Upper lobe of left lung (tissue), 6 donors: ENCODE measurements around the gene ZNF609. TPM values are rescaled to one million over a fixed set of nuclear protein-coding genes. Genes with fewer than 3 reads are reported as not detected.

ENCODE experiments used
- ATAC-seq, 2 donors: fragments of 200-7000 bp; cut with Tn5 transposase; one replicate each; pipeline ENCODE4 v1.9.1; 2022; ENCODE audit warnings: mild to moderate bottlenecking in 2 of 2, moderate library complexity in 2 of 2; ENCODE audit not compliant: low FRiP score in 2 of 2
- DNase-seq, 2 donors: peaks; one replicate each; pipeline ENCODE4 v3.0.0-alpha.2; 2019 to 2020
- H3K27ac ChIP-seq, 4 donors: fragments of 200-600 bp; sonication (generic); one replicate each; pipeline ENCODE4 v1.5.1; 2016 to 2019
- H3K27me3 ChIP-seq, 4 donors: fragments of 200-600 bp; sonication (generic); one replicate each; pipeline ENCODE4 v1.5.1; 2017 to 2019
- H3K36me3 ChIP-seq, 4 donors: fragments of 200-600 bp; sonication (generic); one replicate each; pipeline ENCODE4 v1.5.1; 2016 to 2019
- H3K4me1 ChIP-seq, 4 donors: fragments of 200-600 bp; sonication (generic); one replicate each; pipeline ENCODE4 v1.5.1; 2018 to 2019
- H3K4me3 ChIP-seq, 4 donors: fragments of 200-600 bp; sonication (generic); one replicate each; pipeline ENCODE4 v1.5.1; 2017 to 2019; ENCODE audit warnings: mild to moderate bottlenecking in 2 of 4, moderate library complexity in 1 of 4
- H3K9me3 ChIP-seq, 4 donors: fragments of 200-600 bp; sonication (generic); one replicate each; pipeline ENCODE4 v1.5.1; 2018 to 2019
- EP300 ChIP-seq, 4 donors: sonication (generic); formaldehyde crosslinking; IDR thresholded peaks; one replicate each; pipeline ENCODE4 v1.5.1; 2017; ENCODE audit warnings: antibody characterized with exemption in 4 of 4, control low read depth in 2 of 4
- POLR2A ChIP-seq, 4 donors: fragments of 450-650 bp; IDR thresholded peaks; one replicate each; pipeline ENCODE4 v1.5.1; 2016 to 2017; ENCODE audit warnings: antibody characterized with exemption in 4 of 4, mild to moderate bottlenecking in 2 of 4
- POLR2AphosphoS5 ChIP-seq, 2 donors: sonication (generic); formaldehyde crosslinking; IDR thresholded peaks; one replicate each; pipeline ENCODE4 v1.5.1; 2017; ENCODE audit warnings: antibody characterized with exemption in 2 of 2
- WGBS, 2 donors: methylation state at CpG; one replicate each; pipeline ENCODE4 v1.1.5; 2017 to 2018; 5-methylcytosine and 5-hydroxymethylcytosine counted together
- total RNA-seq, 6 donors: library from RNA; depleted of rRNA in 4 of 6; stranded (reverse); fragments of >200 nt in 4 of 6; gene quantifications; one replicate each; pipeline versions ENCODE4 v1.1.0 to v1.2.1, GENCODE V29; 2016 to 2021
- TF ChIP-seq, protein P1 (sequence below), 6 experiments: fragments of 450-650 bp in 4 of 6; fragments of 200-600 bp in 2 of 6; sonication (generic) in 2 of 6; IDR thresholded peaks; one replicate each; pipeline ENCODE4 v1.5.1; 2016 to 2019; ENCODE audit warnings: antibody characterized with exemption in 6 of 6
- donor health status: DM: no; HTN: no; CAD: no; lungs with moderate emphysema.
- donor health status: DM: no; HTN: yes; CAD: no; lungs with severe emphysema.

ZNF609 gene
- total RNA-seq, 6 donors from 2014 or later = 30.4 to 65.0 (median 44.5) TPM

DNA sequence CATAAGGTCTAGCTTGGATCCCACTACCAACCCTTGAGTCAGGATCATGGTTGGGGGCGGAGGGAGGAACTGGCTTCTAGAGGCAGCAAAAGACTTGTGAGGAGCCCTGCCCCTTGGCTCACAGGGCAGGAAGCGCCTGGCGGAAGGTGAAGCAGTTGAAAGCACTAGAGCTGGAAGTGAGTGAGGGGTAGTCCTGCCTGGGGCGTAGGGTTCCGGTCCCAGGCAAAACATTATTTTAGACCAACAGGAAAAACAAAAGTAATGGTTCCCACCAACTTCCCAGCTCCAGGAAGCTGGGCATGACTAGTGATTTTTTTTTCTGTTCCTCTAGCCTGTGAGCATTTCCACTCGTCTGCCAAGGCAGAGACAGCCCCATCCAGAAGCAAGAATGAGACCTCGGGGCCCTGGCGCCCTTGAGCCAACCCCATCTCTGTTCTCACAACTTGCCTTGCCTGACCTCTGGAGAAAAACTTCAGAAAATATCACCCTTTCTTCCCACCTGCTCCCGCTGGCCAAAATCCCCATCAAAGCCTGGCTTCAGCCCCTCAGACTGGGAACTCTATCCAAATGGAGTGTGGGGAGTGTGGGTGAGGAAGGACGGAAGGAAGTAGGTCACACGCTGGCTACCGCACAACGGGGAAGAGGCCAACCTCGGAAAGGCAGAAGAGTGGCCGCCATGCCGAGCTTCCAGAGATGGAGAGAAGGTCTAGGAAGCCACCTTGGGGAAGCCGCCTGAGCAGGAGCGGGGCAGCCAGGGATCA lies 257.5 kb downstream of the ZNF609 start:
- H3K4me1 ChIP-seq = peaks cover 0 to 14% (median 11%) of the 10 kb centered on the region in 4 donors
- H3K36me3 ChIP-seq = no peaks in the 10 kb centered on the region
- H3K4me3 ChIP-seq = peak overlapping the region in 2 of 4 donors; percentile 27 to 28
- TF ChIP-seq EP300 (IDR thresholded peaks at IDR 0.05) (no peak), POLR2AphosphoS5 (IDR thresholded peaks at IDR 0.05) (no peak), POLR2A (IDR thresholded peaks at IDR 0.05) (no peak)
- TF ChIP-seq, protein P1, sequence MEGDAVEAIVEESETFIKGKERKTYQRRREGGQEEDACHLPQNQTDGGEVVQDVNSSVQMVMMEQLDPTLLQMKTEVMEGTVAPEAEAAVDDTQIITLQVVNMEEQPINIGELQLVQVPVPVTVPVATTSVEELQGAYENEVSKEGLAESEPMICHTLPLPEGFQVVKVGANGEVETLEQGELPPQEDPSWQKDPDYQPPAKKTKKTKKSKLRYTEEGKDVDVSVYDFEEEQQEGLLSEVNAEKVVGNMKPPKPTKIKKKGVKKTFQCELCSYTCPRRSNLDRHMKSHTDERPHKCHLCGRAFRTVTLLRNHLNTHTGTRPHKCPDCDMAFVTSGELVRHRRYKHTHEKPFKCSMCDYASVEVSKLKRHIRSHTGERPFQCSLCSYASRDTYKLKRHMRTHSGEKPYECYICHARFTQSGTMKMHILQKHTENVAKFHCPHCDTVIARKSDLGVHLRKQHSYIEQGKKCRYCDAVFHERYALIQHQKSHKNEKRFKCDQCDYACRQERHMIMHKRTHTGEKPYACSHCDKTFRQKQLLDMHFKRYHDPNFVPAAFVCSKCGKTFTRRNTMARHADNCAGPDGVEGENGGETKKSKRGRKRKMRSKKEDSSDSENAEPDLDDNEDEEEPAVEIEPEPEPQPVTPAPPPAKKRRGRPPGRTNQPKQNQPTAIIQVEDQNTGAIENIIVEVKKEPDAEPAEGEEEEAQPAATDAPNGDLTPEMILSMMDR (IDR thresholded peaks at IDR 0.05) = no peak
- H3K27me3 ChIP-seq = no peaks in the 10 kb centered on the region
- H3K27ac ChIP-seq = peak overlapping the region; percentile 67 to 81 (median 74)
- 41 to 48% methylated on average over 18 of the region's 18 CpGs for WGBS, 2 donors
- DNase-seq (no peak), ATAC-seq (no peak)
- H3K9me3 ChIP-seq = no peaks in the 10 kb centered on the region

DNA sequence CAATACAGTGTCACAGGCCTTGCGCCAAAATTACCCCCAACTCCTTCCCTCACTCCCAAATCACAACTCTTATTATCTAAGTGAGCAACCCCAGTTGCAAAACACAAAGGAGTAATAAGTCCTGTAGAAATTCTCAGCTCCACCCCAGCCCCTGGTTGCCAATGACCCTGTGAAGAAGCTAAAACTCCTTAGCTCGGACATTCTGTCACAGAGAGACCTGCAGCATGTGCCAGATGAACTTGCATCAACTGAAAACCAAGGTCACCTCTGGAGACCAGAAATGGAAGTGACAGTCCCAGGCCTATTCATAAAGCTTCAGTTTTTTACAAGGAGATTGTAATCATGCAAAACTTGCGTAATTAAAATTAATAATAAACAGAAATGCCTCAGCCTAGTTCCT lies 259.8 kb downstream of the ZNF609 start:
- no peaks in the 10 kb centered on the region for H3K27me3 ChIP-seq
- H3K9me3 ChIP-seq = no peaks in the 10 kb centered on the region
- no peak for DNase-seq
- no peak for ATAC-seq
- no peak for TF ChIP-seq POLR2A (IDR thresholded peaks at IDR 0.05)
- no peak for TF ChIP-seq POLR2AphosphoS5 (IDR thresholded peaks at IDR 0.05)
- TF ChIP-seq, protein P1 (IDR thresholded peaks at IDR 0.05) = no peak
- TF ChIP-seq EP300 (IDR thresholded peaks at IDR 0.05) = no peak
- H3K4me3 ChIP-seq = no peak overlapping the region
- H3K4me1 ChIP-seq = peaks cover 0 to 14% (median 11%) of the 10 kb centered on the region in 4 donors
- 84 to 88% methylated on average over 3 of the region's 3 CpGs for WGBS, 2 donors
- H3K27ac ChIP-seq = no peak overlapping the region
- no peaks in the 10 kb centered on the region for H3K36me3 ChIP-seq

DNA sequence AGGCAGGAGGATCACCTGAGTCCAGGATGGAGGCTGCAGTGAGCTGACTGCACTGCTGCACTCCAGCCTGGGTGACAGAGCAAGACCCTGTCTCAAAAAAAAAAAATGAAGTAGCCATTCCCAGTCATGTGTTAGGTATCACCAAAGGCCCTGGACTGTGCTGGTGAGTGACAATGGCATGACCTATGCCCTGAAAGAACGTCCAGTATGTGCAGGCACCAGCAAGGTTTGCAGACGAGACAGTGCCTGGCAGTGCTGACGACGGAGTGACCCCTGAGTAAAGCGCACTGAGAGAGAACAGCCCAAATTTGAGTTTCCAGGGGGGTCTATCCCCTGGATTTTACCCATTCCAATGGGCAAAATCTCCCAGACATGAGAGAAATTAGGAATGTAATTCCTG lies 269.8 kb downstream of the ZNF609 start:
- DNase-seq = no peak
- H3K4me3 ChIP-seq = no peak overlapping the region
- H3K36me3 ChIP-seq = no peaks in the 10 kb centered on the region
- no peak for ATAC-seq
- no peaks in the 10 kb centered on the region for H3K9me3 ChIP-seq
- no peaks in the 10 kb centered on the region for H3K27me3 ChIP-seq
- no peak overlapping the region for H3K27ac ChIP-seq
- H3K4me1 ChIP-seq = peaks cover 0 to 15% (median 2%) of the 10 kb centered on the region in 4 donors
- 90 to 92% methylated on average over 5 of the region's 5 CpGs for WGBS, 2 donors
- TF ChIP-seq, protein P1 (IDR thresholded peaks at IDR 0.05) = no peak
- TF ChIP-seq EP300 (IDR thresholded peaks at IDR 0.05) (no peak), POLR2A (IDR thresholded peaks at IDR 0.05) (no peak), POLR2AphosphoS5 (IDR thresholded peaks at IDR 0.05) (no peak)

DNA sequence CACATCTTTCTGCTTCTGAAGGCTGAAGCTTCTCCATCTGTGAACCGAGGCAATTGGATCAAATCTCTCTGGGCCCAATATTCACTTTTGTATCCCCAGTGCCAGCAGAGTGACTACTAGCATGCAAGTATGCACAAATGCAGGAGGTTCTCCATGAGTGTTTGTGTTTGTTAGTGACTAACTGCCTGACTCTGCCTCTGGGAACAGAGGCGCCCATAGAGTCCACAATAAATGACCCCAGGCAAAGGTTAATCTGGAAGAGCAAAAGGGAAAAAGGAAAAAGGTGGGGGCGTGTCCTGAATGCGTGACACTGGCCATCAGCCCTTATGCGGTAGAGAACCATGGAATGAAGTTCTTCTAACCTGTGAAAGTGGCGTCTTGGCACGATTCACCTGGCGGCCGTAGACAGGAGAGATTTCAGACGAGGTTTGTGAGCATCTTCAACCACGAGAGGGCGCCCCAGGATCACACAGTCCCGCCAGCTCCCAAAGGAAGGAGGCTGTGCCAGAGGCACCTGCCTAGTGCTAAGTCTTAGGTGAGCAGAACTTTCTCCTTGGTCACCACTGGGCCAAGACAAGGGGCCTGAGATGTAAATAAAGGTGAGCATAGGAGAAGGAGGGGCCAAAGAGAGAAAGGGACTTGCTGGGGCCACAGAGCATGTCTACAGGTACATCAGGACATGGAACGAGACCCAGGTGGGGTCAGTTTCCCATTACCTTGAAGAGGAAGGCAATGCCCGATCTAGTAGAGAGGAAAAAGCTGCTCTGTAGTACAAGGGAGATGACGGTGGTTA lies 270.8 kb downstream of the ZNF609 start:
- Histone ChIP-seq H3K36me3 (no peaks in the 10 kb centered on the region), H3K27ac (no peak overlapping the region), H3K9me3 (no peaks in the 10 kb centered on the region), H3K4me3 (no peak overlapping the region), H3K4me1 (peaks cover 0 to 15% (median 2%) of the 10 kb centered on the region in 4 donors), H3K27me3 (no peaks in the 10 kb centered on the region)
- ATAC-seq (peak; percentile 87 to 90), DNase-seq (peak in 1 of 2 donors; percentile 89)
- 26 to 27% methylated on average over 16 of the region's 16 CpGs for WGBS, 2 donors
- TF ChIP-seq POLR2AphosphoS5 (IDR thresholded peaks at IDR 0.05) = no peak
- TF ChIP-seq, protein P1 (IDR thresholded peaks at IDR 0.05) = peak; percentile 85 to 94 (median 88)
